Thyroid gland (tissue), 4 donors: ENCODE results near the gene COTL1. TPM values are rescaled to one million over a fixed set of nuclear protein-coding genes. Genes with fewer than 3 reads are reported as not detected.

Experiments
- DNase-seq, 2 donors: peaks; one replicate each; pipeline ENCODE4 v3.0.0-alpha.2; 2019
- H3K27ac ChIP-seq, 3 donors: fragments of 200-600 bp; sonication (generic); 1 replicate in 2 of 3; 2 replicates in 1 of 3; pipeline ENCODE4 v1.5.1; 2016 to 2019; ENCODE audit warnings: mild to moderate bottlenecking in 1 of 3, moderate library complexity in 1 of 3
- H3K27me3 ChIP-seq: fragments of 200-600 bp; sonication (generic); one replicate; pipeline ENCODE4 v1.5.1; 2019
- H3K36me3 ChIP-seq, 2 donors: fragments of 200-600 bp; sonication (generic); one replicate each; pipeline ENCODE4 v1.5.1; 2016 to 2019
- H3K4me1 ChIP-seq, 2 donors: fragments of 200-600 bp; sonication (generic); one replicate each; pipeline ENCODE4 v1.5.1; 2017 to 2019
- H3K4me3 ChIP-seq, 3 donors: fragments of 200-600 bp; sonication (generic); replicated peaks in 1 of 3; 1 replicate in 2 of 3; 2 replicates in 1 of 3; pipeline ENCODE4 v1.5.1; 2016; ENCODE audit warnings: mild to moderate bottlenecking in 1 of 3
- H3K9me3 ChIP-seq: fragments of 200-600 bp; sonication (generic); one replicate; pipeline ENCODE4 v1.5.1; 2017
- CTCF ChIP-seq, 6 experiments: fragments of 200-600 bp in 3 of 6; fragments of 450-650 bp in 3 of 6; sonication (generic) in 3 of 6; IDR thresholded peaks; one replicate each; pipeline ENCODE4 v1.5.1; 2016 to 2019; ENCODE audit warnings: antibody characterized with exemption in 6 of 6, mild to moderate bottlenecking in 2 of 6, inconsistent platforms in 1 of 6, moderate library complexity in 1 of 6
- POLR2A ChIP-seq, 2 donors: fragments of 450-650 bp; IDR thresholded peaks; one replicate each; pipeline ENCODE4 v1.6.1; 2017; ENCODE audit warnings: antibody characterized with exemption in 2 of 2, mild to moderate bottlenecking in 2 of 2, moderate library complexity in 1 of 2
- WGBS, 2 donors: methylation state at CpG; one replicate each; pipeline ENCODE4 v1.1.5; 2017; 5-methylcytosine and 5-hydroxymethylcytosine counted together
- intact Hi-C: fragments of 100-400 bp; cut with DNase I; formaldehyde crosslinking; loops from one replicate; pipeline ENCODE4 v1.15.1; 2023
- total RNA-seq, 4 donors: library from RNA; depleted of rRNA; stranded (reverse); fragments of >200 nt; gene quantifications; one replicate each; pipeline ENCODE4 v1.2.3, GENCODE V29; 2016

Gene COTL1
- total RNA-seq, 4 donors from 2014 or later: 26.0 to 39.7 (median 31.4) TPM

- H3K27me3 ChIP-seq: no peaks in the 10 kb centered on the region
- TF ChIP-seq CTCF (IDR thresholded peaks at IDR 0.05) (no peak), POLR2A (IDR thresholded peaks at IDR 0.05) (no peak)
- intact Hi-C loops: no loop called here
- no peak overlapping the region for H3K4me3 ChIP-seq
- DNase-seq: no peak
- H3K36me3 ChIP-seq: no peaks in the 10 kb centered on the region
- WGBS, 2 donors: 96 to 97% methylated on average over 9 of the region's 9 CpGs
- no peaks in the 10 kb centered on the region for H3K9me3 ChIP-seq
- no peak overlapping the region for H3K27ac ChIP-seq
- no peaks in the 10 kb centered on the region for H3K4me1 ChIP-seq
These were observed 49.8 kb downstream of the COTL1 start for GRCh38 chr16:84568066-84568465.

GRCh38 chr16:84567286-84567962 lies 50.5 kb downstream of the COTL1 start:
- intact Hi-C loops: no loop called here
- Histone ChIP-seq H3K4me1 (no peaks in the 10 kb centered on the region), H3K27ac (no peak overlapping the region), H3K4me3 (no peak overlapping the region), H3K36me3 (no peaks in the 10 kb centered on the region), H3K9me3 (no peaks in the 10 kb centered on the region), H3K27me3 (no peaks in the 10 kb centered on the region)
- TF ChIP-seq POLR2A (IDR thresholded peaks at IDR 0.05) (no peak), CTCF (IDR thresholded peaks at IDR 0.05) (no peak)
- 90 to 94% methylated on average over 16 of the region's 16 CpGs for WGBS, 2 donors
- DNase-seq: no peak

GRCh38 chr16:84566545-84567257 lies 51.2 kb downstream of the COTL1 start:
- Histone ChIP-seq H3K4me3 (no peak overlapping the region), H3K27me3 (no peaks in the 10 kb centered on the region), H3K9me3 (no peaks in the 10 kb centered on the region), H3K36me3 (no peaks in the 10 kb centered on the region), H3K27ac (no peak overlapping the region), H3K4me1 (no peaks in the 10 kb centered on the region)
- WGBS, 2 donors: 89% methylated on average over 21 of the region's 21 CpGs
- DNase-seq: no peak
- intact Hi-C loops: no loop called here
- TF ChIP-seq CTCF (IDR thresholded peaks at IDR 0.05) (no peak), POLR2A (IDR thresholded peaks at IDR 0.05) (no peak)

- WGBS, 2 donors: 92 to 93% methylated on average over 22 of the region's 22 CpGs
- Histone ChIP-seq H3K4me3 (no peak overlapping the region), H3K36me3 (no peaks in the 10 kb centered on the region), H3K9me3 (no peaks in the 10 kb centered on the region), H3K27me3 (no peaks in the 10 kb centered on the region), H3K4me1 (no peaks in the 10 kb centered on the region), H3K27ac (no peak overlapping the region)
- intact Hi-C loops: no loop called here
- DNase-seq: no peak
- TF ChIP-seq CTCF (IDR thresholded peaks at IDR 0.05): no peak
- TF ChIP-seq POLR2A (IDR thresholded peaks at IDR 0.05): no peak
These were observed 52.0 kb downstream of the COTL1 start for GRCh38 chr16:84565669-84566495.
